K562 (cell line): Measurements from ENCODE around the gene ATP1A3. TPM values are rescaled to one million over a fixed set of nuclear protein-coding genes. Genes with fewer than 3 reads are reported as not detected.
A peak's percentile ranks its signal among the peaks of the same experiment; 100 is the strongest.

Experiments used
- RBM22 ChIP-seq: fragments of 200-400 bp; formaldehyde crosslinking; IDR thresholded peaks from 2 replicates; pipeline ENCODE4 v1.6.1; 2018; ENCODE audit warnings: low read length, low read depth; ENCODE audit not compliant: poor library complexity, severe bottlenecking
- SPI1 ChIP-seq: IDR thresholded peaks from 2 replicates; pipeline ENCODE4 v1.6.1; 2011; ENCODE audit warnings: low read depth, low read length, control low read depth, borderline replicate concordance
- ZEB2 ChIP-seq: fragments of 450-650 bp; IDR thresholded peaks from 2 replicates; pipeline ENCODE4 v1.6.1; 2016
- ZNF316 ChIP-seq: fragments of 450-650 bp; IDR thresholded peaks from 2 replicates; pipeline ENCODE4 v1.6.1; 2016
- polyA plus RNA-seq, 8 experiments: library from polyadenylated mRNA; depleted of rRNA in 4 of 8; stranded (reverse) in 5 of 8; unstranded in 3 of 8; fragments of >200 nt; fragmentation: Nextera tagmentation in 2 of 8; fragmentation: Illumina TruSeq in 1 of 8; extraction: Ambion mirVana in 2 of 8; extraction: Trizol in 1 of 8; gene quantifications; 2 replicates each; pipeline versions ENCODE4 v1.2.1 to v1.2.3, GENCODE V29; 2011 to 2014; ENCODE audit warnings: inconsistent platforms in 1 of 8, missing spikeins in 1 of 8
- total RNA-seq, 7 experiments: library from RNA; depleted of rRNA in 6 of 7; stranded (reverse); fragments of >200 nt in 6 of 7; fragmentation: Illumina TruSeq in 2 of 7; extraction: Trizol in 2 of 7; gene quantifications; 2 replicates each; pipeline versions ENCODE4 v1.2.1 to v1.2.3, GENCODE V29; 2011 to 2021; ENCODE audit warnings: low replicate concordance in 1 of 7
- TF ChIP-seq, protein P1 (sequence below), 2 experiments: fragments of 450-650 bp; IDR thresholded peaks; 2 replicates each; pipeline ENCODE4 v1.6.1; 2016
- TF ChIP-seq, protein P2 (sequence below): fragments of 450-650 bp; IDR thresholded peaks from 2 replicates; pipeline ENCODE4 v1.6.1; 2016
- TF ChIP-seq, protein P3 (sequence below): fragments of 450-650 bp; IDR thresholded peaks from 2 replicates; pipeline ENCODE4 v1.7.0; 2016; ENCODE audit warnings: borderline replicate concordance
- TF ChIP-seq, protein P4 (sequence below): fragments of 450-650 bp; IDR thresholded peaks from 2 replicates; pipeline ENCODE4 v1.6.1; 2016; ENCODE audit warnings: mild to moderate bottlenecking, moderate library complexity

The ATP1A3 gene
- total and polyA plus RNA-seq, 9 of the 15 experiments (the other 6 are each of a cell fraction or from before 2014, with no cell fraction given): 0.03 to 1.0 (median 0.17) TPM; not detected in 3

DNA sequence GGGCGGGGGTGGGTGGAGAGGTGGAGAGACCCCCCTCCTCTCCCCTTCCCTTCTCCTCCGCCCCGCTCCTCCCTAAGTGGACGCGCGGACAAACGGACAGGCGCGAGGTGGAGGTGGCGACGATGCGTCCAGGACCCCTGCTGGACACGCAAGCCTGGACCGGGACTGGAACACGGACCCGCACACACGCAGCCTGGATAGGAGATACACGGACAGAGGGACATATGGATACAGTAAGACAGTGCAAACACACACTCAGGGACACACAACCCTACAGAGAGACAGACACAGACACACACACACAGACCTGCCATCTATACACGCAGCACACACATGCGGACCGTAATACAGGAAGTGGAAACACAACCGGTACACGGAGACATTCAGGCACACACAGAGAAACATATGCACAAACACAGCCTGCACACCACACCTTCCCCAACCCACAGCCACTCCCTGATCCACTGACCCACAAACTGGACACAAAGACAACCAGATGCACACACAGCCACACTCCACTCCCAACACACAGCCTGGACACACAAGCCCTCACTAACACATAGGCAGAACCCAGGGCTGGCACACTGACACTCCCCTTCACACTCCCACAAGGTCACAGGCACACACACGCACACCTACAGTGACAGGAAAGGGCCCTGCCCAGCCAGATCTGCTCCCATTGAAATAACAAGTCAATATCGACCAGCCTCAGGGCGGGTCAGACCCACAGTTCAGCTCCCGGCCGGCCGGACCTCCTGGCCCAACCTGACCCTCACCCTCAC is 65.1 kb downstream of the ATP1A3 start (continued):
- TF ChIP-seq, protein P1, sequence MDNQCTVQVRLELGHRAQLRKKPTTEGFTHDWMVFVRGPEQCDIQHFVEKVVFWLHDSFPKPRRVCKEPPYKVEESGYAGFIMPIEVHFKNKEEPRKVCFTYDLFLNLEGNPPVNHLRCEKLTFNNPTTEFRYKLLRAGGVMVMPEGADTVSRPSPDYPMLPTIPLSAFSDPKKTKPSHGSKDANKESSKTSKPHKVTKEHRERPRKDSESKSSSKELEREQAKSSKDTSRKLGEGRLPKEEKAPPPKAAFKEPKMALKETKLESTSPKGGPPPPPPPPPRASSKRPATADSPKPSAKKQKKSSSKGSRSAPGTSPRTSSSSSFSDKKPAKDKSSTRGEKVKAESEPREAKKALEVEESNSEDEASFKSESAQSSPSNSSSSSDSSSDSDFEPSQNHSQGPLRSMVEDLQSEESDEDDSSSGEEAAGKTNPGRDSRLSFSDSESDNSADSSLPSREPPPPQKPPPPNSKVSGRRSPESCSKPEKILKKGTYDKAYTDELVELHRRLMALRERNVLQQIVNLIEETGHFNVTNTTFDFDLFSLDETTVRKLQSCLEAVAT (IDR thresholded peaks at IDR 0.05): peak; percentile 62 to 72; a peak in 2 of 4 replicates
- TF ChIP-seq, protein P2, sequence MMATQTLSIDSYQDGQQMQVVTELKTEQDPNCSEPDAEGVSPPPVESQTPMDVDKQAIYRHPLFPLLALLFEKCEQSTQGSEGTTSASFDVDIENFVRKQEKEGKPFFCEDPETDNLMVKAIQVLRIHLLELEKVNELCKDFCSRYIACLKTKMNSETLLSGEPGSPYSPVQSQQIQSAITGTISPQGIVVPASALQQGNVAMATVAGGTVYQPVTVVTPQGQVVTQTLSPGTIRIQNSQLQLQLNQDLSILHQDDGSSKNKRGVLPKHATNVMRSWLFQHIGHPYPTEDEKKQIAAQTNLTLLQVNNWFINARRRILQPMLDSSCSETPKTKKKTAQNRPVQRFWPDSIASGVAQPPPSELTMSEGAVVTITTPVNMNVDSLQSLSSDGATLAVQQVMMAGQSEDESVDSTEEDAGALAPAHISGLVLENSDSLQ: peak; percentile 22; the same call in 1 of the 2 replicates
- TF ChIP-seq RBM22 (no peak), ZNF316 (peak; percentile 18; the same call in 1 of the 2 replicates), SPI1 (peak; percentile 92), ZEB2 (0 out of 2 replicates have a peak, but pooled peaks have one; percentile 44)
- TF ChIP-seq, protein P3, sequence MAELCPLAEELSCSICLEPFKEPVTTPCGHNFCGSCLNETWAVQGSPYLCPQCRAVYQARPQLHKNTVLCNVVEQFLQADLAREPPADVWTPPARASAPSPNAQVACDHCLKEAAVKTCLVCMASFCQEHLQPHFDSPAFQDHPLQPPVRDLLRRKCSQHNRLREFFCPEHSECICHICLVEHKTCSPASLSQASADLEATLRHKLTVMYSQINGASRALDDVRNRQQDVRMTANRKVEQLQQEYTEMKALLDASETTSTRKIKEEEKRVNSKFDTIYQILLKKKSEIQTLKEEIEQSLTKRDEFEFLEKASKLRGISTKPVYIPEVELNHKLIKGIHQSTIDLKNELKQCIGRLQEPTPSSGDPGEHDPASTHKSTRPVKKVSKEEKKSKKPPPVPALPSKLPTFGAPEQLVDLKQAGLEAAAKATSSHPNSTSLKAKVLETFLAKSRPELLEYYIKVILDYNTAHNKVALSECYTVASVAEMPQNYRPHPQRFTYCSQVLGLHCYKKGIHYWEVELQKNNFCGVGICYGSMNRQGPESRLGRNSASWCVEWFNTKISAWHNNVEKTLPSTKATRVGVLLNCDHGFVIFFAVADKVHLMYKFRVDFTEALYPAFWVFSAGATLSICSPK: peak; percentile 79; the same call in 1 of the 2 replicates
- TF ChIP-seq, protein P4, sequence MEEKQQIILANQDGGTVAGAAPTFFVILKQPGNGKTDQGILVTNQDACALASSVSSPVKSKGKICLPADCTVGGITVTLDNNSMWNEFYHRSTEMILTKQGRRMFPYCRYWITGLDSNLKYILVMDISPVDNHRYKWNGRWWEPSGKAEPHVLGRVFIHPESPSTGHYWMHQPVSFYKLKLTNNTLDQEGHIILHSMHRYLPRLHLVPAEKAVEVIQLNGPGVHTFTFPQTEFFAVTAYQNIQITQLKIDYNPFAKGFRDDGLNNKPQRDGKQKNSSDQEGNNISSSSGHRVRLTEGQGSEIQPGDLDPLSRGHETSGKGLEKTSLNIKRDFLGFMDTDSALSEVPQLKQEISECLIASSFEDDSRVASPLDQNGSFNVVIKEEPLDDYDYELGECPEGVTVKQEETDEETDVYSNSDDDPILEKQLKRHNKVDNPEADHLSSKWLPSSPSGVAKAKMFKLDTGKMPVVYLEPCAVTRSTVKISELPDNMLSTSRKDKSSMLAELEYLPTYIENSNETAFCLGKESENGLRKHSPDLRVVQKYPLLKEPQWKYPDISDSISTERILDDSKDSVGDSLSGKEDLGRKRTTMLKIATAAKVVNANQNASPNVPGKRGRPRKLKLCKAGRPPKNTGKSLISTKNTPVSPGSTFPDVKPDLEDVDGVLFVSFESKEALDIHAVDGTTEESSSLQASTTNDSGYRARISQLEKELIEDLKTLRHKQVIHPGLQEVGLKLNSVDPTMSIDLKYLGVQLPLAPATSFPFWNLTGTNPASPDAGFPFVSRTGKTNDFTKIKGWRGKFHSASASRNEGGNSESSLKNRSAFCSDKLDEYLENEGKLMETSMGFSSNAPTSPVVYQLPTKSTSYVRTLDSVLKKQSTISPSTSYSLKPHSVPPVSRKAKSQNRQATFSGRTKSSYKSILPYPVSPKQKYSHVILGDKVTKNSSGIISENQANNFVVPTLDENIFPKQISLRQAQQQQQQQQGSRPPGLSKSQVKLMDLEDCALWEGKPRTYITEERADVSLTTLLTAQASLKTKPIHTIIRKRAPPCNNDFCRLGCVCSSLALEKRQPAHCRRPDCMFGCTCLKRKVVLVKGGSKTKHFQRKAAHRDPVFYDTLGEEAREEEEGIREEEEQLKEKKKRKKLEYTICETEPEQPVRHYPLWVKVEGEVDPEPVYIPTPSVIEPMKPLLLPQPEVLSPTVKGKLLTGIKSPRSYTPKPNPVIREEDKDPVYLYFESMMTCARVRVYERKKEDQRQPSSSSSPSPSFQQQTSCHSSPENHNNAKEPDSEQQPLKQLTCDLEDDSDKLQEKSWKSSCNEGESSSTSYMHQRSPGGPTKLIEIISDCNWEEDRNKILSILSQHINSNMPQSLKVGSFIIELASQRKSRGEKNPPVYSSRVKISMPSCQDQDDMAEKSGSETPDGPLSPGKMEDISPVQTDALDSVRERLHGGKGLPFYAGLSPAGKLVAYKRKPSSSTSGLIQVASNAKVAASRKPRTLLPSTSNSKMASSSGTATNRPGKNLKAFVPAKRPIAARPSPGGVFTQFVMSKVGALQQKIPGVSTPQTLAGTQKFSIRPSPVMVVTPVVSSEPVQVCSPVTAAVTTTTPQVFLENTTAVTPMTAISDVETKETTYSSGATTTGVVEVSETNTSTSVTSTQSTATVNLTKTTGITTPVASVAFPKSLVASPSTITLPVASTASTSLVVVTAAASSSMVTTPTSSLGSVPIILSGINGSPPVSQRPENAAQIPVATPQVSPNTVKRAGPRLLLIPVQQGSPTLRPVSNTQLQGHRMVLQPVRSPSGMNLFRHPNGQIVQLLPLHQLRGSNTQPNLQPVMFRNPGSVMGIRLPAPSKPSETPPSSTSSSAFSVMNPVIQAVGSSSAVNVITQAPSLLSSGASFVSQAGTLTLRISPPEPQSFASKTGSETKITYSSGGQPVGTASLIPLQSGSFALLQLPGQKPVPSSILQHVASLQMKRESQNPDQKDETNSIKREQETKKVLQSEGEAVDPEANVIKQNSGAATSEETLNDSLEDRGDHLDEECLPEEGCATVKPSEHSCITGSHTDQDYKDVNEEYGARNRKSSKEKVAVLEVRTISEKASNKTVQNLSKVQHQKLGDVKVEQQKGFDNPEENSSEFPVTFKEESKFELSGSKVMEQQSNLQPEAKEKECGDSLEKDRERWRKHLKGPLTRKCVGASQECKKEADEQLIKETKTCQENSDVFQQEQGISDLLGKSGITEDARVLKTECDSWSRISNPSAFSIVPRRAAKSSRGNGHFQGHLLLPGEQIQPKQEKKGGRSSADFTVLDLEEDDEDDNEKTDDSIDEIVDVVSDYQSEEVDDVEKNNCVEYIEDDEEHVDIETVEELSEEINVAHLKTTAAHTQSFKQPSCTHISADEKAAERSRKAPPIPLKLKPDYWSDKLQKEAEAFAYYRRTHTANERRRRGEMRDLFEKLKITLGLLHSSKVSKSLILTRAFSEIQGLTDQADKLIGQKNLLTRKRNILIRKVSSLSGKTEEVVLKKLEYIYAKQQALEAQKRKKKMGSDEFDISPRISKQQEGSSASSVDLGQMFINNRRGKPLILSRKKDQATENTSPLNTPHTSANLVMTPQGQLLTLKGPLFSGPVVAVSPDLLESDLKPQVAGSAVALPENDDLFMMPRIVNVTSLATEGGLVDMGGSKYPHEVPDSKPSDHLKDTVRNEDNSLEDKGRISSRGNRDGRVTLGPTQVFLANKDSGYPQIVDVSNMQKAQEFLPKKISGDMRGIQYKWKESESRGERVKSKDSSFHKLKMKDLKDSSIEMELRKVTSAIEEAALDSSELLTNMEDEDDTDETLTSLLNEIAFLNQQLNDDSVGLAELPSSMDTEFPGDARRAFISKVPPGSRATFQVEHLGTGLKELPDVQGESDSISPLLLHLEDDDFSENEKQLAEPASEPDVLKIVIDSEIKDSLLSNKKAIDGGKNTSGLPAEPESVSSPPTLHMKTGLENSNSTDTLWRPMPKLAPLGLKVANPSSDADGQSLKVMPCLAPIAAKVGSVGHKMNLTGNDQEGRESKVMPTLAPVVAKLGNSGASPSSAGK: peak; percentile 61; the same call in 1 of the 2 replicates
